D341Med (cell line): ENCODE results near the gene ATIC.
"Not testable (repeated sequence)": the region's sequence is repeated elsewhere in the genome, so short reads cannot be mapped to it uniquely, and the experiment has no call there.

Source experiments
- DNase-seq: peaks from one replicate; pipeline ENCODE4 v3.0.0; 2012; ENCODE audit warnings: low spot score

The ATIC gene

DNA sequence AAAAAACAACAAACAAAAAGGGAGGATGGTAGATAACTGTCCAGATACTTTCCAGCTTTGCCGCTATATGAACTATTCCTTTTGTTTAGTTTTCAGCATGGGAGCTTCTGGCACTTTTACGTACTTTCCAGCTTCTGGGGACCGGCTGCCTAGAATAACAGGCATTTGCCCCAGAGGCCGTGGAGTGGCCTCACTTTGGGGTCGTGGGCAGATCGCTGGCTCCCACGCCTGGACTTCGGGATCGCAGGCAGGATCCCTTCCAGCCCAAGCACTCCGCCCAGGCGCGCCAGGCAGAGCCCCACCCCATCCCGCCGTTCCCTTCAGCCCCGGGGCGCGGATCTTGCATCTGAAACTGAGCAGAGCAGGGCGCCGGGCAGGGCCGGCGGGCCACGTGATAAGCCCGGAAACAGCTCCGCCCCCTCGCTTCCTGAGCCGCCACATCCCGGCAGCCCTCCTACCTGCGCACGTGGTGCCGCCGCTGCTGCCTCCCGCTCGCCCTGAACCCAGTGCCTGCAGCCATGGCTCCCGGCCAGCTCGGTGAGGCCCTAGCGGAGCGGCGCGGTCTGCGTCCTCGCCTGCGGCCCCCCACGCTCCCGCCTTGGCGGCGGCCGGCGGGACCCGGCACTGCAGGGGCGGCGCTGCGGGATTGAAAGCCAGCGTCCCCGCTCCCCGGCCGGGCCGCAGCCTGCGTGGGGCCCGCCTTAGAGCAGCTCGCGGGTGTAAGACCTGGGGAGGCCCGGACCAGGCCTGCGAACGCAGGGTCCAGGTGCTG is at the start of gene ATIC:
ATIC (plus strand) TSS at position 435 of the 772 bp plus-strand sequence; CDS start at position 519, 84 bp downstream.
- peak; percentile 93 for DNase-seq

DNA sequence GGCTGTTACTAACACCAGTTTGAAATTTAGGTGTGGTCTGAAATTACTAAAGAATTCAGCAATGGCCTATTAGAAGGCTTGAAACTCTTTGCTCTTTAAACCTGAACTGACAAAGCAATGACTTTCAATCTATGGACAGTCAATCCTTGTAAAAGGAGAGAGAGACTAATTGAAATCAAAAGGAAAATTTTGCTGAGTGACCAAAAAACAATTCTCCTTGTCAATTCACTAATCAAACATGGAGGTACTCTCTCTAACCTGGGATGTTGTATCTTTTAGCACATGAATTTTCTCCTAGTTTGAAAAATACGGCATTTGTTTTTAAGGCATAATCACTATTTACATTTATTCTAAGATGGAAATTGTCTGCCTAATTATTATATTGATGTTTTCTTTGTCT is 49.6 kb upstream of the ATIC start:
- no peak for DNase-seq

DNA sequence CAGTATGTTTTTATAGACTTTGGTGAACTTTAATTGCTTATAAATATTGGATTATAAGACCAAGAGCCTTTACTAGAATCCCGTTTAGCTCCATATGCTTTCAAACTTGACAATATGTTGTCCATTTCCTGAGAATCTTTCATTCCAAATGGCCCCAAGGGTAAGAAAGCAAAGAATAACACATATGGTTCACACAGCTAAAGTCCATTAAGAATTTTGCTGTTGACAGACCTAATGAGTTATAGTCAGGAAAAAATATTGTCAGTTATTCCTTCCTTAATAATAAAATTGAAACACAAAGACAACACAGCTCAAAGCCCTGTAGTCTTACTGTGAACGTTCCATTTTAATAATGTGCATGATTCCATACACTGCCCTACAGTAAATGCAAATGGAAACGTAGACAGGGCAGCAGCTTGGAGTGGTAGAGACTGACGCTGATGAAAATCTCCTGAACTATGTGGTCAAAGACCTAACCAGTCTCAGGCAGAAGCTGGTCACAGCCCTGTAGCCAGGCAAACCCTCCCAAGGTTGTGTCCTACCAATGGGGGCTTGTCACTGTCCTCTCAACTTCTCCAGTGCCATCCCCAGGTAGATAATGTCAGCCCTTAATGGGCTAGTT is 49.0 kb upstream of the ATIC start:
- DNase-seq = no peak

DNA sequence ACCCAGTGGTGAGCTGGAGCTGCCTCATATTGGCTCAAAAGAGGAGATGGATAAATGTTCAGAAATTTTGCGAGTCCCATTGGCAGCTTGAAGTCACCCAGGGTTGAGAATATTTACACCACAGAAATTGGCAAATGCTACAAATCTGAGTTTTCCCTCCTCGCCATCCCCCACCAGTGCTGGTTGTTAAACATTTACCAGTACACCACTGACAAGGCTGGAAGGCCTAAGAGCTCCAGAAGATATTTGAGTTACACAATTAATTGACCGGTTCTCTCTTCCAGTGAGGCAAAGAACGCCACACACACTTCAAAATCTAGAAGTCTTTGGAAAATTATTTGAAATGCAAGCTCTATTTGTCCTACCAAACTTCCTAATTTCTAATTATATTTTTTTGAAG is 47.5 kb upstream of the ATIC start:
- DNase-seq = no peak

DNA sequence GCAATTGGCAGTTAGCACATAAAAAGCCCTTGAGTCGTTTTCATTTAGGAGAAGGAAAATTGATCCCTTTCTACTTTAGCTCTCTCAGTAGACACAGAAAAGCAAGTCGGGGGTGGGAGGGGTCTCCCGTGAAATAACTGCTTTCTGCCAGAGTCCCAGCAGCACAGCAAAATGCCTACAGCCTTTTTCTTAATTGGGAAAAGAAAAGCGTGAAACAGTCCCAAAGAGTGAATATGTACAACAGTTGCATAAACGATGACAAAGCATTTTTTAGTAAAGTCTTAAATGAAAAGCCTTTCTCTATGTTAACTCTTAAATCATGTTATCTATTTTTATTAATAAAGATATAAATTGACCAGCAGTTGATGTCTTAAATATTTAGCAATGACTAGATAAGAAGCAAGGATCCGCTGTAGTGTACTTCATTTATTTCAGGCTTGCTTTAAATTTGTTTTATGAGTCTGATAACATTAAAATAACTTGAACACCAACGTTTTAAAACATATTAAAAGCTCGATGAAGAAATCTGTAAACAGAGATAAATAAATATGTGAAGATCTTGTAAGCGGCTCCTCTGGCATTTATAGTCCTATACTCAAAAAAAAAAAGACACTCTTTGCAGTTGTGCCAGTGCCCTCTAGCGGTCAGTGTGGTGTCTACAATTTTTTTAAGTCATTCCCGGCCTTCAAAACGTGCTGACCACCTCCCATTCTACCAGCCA is 42.3 kb upstream of the ATIC start:
- DNase-seq = peak; percentile 64

DNA sequence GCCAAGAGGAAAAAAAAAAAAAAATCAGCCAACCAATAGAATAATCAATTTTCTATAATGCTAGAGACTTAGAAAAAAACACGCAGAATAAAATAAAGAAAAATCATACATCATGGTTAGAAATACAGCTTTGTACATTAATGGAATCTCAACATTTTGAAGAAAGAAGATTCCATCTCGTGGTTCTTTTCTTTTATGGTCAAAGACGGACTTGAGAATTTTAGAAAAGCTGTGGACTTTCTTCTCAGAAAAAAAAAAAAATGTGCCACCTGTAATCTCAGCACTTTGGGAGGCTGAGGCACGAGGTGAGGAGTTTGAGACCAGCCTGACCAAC is 41.8 kb upstream of the ATIC start:
- DNase-seq = no peak

DNA sequence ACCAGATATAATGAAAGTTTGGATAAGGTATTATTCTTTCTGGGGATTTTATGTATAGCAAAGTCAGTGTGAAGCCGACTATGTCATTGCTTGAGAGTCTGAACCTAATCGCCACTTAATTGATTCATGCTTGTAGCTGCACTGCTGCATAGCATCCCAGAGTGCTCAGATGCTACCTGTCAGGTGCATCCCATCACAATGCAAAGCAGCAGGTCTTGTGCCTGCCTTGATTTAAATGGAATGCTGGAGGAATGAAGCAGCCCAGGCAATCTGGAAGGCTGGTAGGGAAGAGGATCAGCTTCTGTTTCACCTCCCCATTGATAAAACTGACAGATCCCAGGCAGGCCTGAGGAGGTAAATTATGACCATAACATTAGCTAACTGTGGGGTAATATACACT is 40.4 kb upstream of the ATIC start:
- DNase-seq = no peak

DNA sequence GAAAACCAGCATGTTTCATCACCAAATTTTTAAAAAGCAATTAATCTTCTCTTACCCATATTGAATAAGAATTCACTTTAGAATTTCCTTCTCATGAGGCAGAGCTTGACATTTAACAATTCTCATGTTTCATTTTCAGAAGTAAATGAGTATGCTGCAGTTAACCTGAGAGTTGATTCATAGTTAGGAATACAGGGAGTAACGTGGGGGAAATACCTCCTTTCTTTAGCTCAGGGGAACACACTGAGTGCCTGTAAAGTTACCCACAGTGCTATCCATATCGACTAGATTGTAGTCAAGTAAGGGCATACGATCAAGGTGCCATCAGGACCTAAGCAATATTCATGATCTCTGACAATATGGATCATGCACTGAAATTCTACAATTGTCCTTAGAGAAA is 38.9 kb upstream of the ATIC start:
- no peak for DNase-seq

DNA sequence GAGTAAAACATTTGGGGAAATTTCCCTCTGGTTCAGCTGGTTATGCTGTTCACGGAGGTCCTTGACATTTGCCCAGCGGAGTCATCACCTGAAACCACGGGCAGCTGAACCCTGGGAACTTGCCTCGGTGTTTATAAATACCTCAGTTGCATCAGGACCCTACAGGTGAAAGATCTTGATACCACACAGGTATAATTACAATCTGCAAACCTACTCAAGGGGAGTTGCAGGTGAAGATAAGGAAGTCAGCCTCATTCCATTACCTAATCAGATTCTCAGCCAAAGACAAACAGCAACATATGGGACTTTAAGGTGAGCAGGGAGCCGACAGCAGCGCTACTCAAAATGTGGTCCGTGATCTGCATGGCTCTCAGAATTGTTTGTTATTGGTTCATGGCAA is 37.0 kb upstream of the ATIC start:
- no peak for DNase-seq

DNA sequence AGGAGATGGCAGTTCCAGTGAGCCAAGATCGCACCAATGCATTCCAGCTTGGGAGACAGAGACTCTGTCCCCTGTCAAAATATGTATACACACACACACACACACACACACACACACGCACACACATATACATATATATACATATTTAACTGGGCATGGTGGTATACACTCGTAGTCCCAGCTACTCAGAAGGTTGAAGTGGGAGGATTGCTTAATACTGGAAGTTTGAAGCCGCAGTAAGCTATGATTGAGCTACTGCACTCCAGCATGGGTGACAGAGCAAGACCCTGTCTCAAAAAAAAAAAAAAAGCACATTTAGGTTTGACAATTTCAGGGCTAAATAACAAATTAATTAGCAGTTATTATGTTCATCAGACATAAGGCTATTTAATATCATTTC is 36.0 kb upstream of the ATIC start:
- DNase-seq = no peak

DNA sequence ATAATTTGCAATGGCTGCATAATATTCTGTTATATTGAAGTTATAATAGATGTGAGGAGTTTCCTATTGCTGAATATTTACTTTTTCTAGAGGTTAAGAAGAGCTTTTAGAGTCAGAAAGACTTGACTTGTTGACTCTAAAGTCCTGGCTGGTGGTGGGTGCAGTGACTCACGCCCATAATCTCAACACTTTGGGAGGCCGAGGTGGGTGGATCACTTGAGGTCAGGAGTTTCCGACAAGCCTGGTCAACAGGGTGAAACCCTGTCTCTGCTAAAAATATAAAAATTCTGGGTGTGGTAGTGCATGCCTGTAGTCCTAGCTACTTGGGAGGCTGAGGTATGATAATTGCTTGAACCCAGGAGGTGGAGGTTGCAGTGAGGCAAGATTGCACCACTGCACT is 33.9 kb upstream of the ATIC start:
- no peak for DNase-seq

DNA sequence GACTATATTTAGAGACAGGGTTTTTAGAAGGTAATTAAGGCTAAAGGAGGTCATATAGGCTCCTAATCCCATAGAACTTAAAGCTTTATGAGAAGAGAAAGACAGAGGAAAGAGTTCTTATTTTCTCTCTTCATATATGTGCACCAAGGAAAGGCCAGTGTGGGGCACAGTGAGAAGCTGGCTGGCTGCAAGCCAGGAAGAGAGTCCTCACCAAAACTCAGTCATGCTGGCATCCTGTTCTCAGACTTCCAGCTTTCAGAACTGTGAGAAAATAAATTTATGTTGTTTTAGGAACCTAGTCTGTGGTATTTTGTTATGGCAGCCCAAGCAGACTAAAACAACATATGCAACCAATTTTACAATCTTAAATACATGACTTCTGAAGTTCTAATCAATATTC is 31.5 kb upstream of the ATIC start:
- DNase-seq = no peak

DNA sequence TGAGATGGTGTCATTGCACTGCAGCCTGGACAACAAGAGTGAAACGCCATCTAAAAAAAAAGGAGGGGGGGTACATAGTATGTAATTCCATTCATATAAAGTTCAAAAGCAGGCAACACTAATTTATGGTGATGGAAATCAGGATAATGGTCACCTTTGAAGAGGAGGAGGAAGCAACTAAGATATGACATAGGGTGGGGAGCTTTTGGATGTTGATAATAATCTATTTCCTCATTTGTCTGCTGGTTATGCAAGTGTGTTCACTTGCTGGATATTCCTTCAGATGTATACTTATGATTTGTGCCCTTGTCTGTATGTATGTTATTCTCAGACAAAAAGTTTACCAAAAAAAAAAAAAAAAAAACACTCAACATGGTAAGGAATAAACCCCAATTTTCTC is 28.6 kb upstream of the ATIC start:
- DNase-seq = no peak

DNA sequence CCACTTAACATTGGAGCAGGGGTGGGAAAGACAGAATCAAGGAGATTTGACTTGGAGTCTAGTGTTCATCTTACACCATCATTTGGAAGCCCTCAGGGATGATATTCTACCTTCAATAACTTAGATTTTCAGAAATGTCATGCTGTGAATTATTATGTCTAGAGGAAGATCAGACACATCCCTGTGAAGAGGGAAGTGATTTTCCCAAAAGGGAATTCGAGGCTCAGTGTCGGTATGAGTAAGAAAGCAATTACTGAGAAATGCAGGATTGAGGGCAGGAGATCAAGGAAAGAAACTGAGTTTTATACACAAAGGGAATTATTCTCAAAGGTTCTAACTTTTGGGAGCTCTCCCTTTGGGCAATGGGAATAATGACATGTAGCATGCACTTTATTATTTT is 25.6 kb upstream of the ATIC start:
- no peak for DNase-seq

DNA sequence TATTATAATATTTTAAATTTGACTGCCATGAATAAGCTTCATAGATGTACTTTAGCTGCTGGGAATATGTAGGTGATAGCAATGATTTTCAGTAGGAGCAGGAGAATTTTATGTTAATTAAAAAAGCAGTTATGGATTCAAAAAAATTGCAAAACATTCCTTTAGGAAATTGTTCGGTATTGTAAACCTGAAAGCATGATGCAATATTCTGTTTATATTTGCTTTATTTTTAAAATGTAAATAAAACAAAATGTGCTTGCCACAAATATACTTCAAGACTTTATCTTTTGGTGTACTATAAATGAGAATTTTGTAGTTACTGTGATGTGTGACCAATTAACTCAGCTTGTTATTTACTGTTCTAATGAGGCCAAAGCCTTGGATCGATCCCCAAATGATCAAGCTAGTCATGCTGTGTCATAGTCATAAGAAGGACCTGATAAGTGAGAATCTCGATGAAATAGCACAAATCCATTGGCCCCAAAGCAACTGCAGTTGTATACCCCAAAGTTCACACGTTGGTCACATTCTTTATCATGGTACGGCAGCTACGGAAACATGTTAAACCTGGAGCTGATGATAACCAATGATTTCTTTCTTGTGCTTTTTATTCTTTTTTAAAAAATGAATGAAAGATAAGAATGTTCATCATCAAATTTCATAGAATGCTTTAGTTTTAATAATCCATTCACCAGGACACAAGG is 23.6 kb upstream of the ATIC start:
- no peak for DNase-seq

DNA sequence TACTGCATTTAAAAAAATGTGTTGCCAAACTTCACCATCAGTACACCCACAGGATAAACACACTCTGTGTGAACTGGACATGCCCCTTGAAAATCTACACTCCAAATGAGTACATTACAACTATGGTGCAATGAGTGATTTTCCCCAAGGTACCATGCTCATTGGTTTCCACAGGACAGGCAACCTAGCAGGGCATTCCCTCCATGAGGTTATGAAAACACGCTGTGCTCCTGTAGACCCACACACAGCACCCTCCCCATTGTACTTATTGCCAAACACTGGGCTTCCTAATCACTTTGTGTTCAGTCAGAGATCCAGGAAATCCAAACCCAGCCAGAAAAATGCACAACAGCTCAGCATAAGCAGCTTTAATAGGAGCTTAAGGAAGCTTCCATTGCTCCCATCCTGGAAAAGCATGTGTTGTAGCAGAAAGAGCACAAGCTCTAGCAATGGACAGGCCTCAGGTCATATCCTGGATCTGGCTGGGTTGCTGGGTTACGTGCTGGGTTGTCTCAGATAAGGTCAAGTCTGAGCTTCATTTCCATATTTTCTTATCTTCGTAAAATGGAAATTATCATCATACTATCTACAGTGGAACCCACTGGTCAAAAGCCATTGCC is 20.8 kb upstream of the ATIC start:
- DNase-seq = peak; percentile 37

DNA sequence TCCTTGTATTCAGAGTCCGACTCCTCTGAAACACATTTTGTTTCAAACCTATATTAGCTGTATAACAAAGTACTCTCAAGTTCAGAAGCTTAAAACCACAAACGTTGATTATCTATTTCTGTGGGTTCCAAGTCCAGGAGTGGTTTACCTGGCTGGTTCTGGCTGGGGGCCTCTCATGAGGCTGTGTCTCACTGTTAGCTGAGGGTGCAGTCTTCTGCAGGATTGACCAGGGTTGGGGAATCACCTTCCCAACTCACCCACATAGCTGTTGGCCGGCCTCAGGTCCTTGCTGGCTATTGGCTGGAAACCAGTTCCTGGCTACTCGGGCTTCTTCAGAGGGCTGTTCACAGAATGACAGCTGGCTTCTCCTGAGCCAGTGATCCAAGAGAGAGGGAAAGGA is 18.0 kb upstream of the ATIC start:
- no peak for DNase-seq

DNA sequence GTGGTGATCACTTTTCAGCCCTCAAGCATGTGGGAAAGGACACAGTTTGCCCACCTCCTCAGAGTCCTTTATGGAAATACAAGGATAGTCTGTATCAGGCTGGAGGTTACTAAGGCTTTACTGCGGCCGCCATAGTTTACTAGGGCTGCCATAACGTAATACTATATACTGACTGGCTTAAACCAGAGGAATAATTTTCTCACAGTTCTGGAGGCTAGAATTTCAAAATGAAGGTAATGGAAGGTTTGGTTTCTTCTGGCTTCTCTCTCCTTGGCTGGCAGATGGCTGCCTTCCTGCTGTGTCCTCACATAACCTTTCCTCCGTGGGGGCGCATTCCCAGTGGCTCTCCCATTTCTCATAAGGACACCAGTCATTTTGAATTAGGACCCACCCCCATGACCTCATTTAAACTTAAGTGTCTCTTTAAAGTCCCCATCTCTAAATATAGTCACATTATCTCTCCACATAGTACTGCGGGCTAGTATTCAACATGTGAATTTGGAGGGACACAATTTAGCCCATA is 12.5 kb upstream of the ATIC start:
- DNase-seq = peak; percentile 15

DNA sequence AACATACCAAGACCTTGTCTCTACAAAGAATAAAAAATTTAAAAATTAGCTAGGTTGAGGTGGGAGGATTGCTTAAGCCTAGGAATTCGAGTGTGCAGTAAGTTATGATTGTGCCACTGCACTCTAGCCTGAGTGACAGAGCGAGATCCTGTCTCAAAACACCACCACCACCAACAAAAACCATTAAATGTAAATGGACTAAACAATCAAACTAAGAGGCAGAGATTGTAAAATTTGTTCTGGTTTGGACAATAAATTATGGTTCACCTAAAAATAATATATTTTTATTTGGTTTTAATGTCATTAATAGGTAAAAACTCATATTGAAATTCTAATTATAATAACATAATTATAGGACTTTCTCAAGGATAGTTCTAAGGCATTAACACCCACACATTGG is 9.9 kb upstream of the ATIC start:
- no peak for DNase-seq

DNA sequence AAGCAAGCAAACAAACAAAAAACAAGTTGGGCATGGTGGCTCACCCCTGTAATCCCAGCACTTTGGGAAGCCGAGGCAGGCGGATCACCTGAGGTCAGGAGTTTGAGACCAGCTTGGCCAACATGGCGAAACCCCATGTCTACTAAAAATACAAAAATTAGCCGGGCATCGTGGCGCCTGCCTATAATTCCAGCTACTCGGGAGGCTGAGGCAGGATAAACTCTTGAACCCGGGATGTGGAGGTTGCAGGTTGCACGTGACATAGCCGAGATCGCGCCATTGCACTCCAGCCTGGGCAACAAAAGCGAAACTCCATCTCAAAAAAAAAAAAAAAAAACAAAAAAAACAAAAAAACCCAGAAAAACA is 617 bp upstream of the ATIC start:
- not testable (repeated sequence) for DNase-seq

DNA sequence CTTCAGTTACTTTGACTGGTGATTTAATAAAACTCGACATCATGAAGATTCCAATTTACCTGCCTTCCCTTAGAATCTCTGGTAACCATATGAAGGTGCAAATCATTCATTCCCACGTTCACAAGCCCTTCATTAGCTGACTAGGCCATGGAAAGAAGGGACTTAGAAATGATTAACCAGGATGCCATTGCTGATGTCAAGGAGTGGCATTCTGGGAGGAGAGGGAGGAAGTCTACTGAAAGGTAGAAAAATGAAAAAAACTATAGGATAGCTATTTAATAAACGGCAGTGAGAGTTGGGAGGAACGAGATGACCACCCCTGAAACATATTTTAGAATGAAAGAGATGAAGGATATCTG is 1.4 kb downstream of the ATIC start:
- DNase-seq = no peak

DNA sequence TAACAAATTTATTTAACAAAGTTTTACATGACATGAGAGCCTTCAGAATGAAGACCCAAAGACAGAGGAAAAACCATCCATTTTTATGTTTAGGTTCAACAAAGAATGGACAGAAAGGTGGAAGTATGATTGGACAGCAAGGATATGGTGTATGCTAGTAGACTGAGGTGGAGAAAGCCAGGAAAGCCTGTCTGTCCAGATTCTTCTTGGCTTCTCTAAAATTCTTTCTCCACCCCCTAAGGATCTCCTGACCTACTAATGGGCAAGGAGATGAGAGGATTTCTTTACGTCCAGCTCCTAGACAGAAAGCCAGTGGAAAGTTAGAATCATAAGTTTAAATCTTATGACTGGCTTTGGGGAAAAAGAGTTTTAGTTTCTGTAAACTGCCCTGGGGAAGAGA is 3.0 kb downstream of the ATIC start:
- DNase-seq = no peak
